GM18499 (cell line): ENCODE data around the gene ARHGEF25.

Experiments
- ATAC-seq: cut with Tn5 transposase; IDR thresholded peaks from one replicate; pipeline ENCODE4 v1.9.1; 2021; ENCODE audit warnings: moderate number of reproducible peaks; ENCODE audit not compliant: insufficient read depth, unreplicated experiment

ARHGEF25 gene

GRCh38 chr12:57620936-57621496 is 9.8 kb downstream of the ARHGEF25 start:
- no peak for ATAC-seq

DNA sequence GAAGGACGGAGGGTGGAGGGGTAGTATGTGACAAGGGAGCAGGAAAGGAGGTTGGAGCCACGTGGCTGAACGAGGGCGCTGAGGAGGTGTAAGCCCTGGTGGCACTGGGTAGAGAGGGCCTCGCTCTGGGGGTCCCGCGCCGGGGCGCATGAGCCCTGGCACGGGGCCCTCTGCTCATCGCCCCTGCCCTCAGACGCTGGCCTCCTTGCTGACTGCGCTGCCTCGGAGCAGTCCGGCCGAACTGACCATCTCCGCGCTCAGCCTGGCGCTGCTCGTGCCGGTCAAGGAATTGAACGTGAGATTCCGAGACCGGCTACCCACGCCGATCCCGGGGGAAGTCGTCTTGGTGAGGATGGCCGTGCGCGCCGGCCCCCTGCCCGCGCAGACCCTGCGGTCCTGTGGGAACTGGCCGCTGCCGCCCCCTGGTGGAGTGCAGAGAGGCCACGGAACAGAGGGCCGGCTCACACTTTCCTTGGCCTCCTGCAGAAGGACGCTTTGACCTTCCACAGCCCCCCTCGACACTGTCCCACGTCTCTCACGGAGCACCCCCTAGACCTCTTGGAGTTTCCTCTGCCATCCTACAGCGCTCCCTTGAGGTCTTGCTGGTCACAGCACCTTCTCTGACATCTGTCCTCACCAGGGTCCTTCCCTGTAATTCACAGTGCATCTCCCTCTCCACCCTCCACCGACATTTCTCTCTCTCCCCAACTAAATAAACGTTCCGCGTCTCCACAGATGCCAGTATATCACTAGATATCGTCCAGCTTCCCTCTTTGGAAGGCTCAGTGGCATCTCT is 10.5 kb downstream of the ARHGEF25 start:
- ATAC-seq = no peak

GRCh38 chr12:57622293-57623245 is 11.3 kb downstream of the ARHGEF25 start:
- no peak for ATAC-seq

DNA sequence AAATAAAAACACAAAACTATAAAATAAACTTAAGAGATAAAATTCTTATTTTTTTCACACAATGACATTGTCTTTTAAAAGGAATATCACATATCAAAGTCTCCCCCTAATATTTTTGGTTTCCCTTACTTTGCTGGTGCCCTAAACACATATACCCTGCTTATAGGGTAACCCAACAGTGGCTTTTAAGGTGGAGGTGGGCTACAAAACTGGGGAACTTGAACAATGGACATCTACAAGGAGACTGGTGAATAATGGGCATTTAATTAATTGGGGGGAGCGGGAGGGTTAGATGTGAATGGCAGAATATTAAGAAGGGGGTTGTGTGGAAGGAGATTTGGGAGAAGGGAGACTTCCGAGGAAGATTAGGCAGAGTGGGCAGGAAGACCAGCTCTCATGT is 12.2 kb downstream of the ARHGEF25 start:
- ATAC-seq = no peak

DNA sequence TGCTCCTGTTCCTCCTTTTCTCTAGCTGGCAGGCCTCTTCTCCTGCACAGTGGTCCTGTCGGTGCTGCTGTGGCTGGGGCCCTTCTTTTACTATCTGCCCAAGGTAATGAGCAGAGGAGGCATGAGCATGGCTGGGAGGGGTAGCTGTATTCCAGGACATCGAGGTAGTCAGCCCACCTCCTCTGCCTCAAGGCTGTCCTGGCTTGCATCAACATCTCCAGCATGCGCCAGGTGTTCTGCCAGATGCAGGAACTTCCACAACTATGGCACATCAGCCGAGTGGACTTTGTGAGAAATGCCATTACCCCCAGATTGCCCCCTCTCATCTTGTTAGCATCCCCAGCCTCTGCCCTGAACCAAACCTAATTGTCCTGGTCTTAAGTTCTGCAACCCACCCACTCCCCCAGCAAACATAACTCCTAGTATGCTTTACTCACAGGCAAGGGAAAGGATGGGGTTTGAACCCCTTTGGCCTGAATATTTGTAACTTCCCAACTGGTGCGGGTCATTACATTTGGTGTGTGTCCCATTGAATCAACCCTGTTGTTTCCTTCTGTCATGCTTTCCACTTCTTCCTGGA is 12.7 kb downstream of the ARHGEF25 start:
- ATAC-seq = no peak

GRCh38 chr12:57624441-57625220 is 13.4 kb downstream of the ARHGEF25 start:
- ATAC-seq = no peak

DNA sequence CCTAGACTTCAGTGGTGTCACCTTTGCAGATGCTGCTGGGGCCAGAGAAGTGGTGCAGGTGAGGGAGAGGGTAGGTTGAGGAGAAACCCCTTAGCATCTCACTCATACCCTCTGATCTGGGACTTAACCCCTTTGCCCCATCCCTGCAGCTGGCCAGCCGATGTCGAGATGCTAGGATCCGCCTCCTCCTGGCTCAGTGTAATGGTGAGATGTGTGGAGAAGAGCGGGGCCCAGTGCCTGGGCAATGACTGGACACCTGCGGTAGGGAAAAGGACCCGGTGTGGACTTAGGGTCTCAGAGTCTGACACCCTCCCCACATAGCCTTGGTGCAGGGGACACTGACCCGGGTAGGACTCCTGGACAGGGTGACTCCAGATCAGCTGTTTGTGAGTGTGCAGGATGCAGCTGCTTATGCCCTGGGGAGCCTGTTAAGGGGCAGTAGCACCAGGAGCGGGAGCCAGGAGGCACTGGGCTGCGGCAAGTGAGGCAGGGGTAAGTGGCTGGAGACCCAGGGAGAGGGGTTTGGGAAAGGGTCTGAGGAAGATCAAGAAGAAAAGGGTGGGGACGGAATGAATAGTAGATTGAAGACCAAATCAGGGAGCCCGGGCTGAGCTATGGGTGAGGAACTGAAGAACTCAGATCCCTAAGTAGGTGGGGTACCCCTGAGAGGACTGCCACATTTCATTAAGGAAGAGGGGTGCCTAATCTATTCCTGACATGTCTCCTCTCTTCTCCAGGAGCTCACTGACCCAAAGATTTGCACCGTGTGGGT is 14.2 kb downstream of the ARHGEF25 start:
- ATAC-seq = no peak

- no peak for ATAC-seq
Measured at GRCh38 chr12:57626111-57626920, 15.1 kb downstream of the ARHGEF25 start.

GRCh38 chr12:57626921-57627445 is 15.7 kb downstream of the ARHGEF25 start:
- no peak for ATAC-seq

DNA sequence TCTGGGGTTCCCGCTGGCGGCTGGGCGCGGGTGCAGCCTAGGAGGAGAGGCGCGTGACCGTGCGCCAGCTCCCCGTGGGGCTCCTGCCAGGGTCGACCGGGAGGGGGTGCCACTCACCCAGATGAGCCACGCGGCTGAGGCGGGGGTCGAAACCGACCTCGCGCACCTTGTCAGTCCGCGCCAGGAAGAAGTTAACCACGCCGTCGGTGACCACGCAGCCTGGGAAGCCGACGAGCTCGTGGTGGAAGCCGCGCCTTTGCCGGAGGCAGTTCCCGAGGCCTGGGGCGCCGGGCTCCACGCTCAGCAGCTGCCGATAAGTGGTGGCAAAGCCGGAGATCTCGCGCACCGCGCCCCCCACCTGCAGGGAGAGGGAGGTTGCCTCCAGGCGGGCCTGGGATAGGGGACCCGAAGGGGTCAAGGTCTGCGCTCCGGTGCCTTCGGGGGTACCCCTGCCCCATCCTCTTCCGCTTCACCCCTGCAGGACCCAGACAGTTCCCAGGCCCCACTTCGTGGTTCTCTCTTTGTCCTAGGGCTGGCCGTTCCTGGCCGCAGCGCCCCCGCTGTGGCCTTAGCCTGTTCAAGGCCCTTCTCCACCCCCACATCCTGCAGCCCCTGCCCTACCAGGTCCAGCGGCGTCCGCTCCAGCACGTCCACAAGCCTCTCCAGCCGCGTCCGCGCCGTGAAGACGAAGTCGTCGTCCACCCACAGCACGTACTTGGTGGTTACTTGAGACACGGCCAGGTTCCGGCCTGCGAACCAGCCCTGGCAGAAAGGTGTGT is 16.5 kb downstream of the ARHGEF25 start:
- ATAC-seq = no peak

DNA sequence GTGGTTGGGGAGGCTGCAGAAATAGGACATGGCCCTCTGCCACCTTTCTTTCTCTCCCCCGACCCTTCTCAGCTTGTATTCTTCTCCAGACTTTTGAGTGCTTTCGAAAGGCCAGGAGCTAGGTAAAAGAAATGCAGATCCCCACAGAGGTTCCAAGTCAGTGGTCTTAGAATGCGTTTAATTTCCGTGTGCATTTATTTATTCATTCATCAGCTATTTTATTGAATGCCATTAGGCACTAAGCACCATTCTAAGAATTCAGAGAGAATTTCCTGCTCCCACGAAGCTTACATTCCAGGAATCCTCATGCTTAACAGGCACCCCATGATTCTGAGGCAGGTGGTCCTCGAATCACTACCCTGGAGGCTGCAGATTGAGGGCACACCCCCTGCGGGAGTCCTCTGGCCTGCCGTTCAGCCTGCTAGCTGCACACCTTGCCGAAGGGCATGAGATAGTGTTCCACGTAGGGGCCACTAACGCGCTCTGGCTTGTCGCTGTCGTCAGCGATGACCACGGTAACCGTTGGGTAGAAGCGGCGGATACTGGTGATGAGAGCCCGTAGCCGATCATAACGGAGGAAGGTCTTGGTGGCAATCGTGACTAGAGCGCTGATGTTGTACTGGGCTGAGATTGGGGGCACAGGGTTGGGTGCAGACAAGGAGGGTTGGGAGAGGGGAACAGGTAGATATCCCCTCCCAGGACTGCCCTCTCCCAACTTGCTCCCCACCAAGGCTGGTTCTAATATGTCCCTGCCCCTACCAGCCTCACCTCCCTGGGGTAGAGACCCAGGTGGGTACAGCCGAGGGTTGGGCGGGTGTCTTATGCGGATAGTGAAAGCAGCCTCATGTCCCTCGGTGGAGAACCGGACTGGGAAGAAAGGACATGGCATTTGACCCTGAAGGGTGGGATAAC is 17.3 kb downstream of the ARHGEF25 start:
- ATAC-seq = no peak

GRCh38 chr12:57629897-57630471 is 18.7 kb downstream of the ARHGEF25 start:
- no peak for ATAC-seq

DNA sequence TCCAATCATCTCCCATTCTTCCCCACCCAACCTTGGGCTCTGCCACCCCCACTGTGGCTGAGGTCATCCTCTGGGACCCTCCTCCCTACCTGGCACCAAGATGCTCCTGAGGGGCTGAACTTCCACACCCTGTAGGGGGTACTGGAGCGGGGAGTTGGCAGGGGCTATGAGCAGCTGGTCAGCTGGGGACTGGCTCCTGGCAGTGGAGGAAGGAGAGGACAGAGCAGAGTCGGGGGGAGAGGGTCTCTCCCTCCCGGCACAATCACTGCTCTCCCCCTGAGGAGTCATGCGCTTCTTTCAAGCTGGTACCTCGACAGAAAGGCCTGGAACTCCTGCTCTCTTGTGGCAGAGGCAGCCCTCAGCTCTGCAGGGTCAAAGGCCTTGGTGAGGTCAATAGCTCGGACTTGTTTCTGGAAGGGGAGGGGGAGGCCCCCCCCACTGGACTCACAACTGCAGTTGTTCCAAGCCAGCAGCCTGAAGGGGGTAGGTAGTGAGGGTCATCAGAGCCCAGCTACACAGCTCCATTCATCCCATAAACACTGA is 19.7 kb downstream of the ARHGEF25 start:
- no peak for ATAC-seq

DNA sequence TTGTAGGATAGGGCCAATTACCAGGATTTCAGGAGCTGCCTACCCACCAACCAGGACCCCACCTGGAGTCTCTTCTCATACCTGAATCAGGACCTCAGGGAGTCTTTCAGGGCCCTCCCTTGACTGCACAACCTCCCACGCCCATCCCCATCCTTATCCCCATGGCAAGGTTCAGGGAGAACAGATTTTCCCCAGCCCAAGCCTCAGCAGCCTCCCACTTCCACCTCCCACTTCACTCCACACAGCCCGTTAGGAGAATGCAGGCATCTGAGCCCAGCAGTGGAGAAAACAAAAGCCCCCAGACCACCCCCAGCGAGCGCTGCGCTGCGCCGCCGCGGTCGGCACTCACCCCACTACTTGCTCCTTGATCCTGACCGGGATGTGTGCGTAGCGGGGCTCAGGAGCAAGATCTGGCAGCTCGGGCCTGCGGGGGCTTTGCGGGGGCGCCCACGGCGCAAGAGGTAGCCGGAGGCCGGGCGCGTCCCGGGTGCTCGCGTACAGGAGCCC is 20.4 kb downstream of the ARHGEF25 start:
- ATAC-seq = no peak
